NCI-H69 (cell line): ENCODE data around the gene CCDC158.
A peak's percentile ranks its signal among the peaks of the same experiment; 100 is the strongest.
"Not testable (repeated sequence)": the region's sequence is repeated elsewhere in the genome, so short reads cannot be mapped to it uniquely, and the experiment has no call there.

Experiments used
- DNase-seq: peaks from one replicate; lab custom pipeline; 2025; lab: John Stamatoyannopoulos, UW

Gene CCDC158

GRCh38 chr4:76420762-76421581 is at the start of gene CCDC158:
Gene CCDC158 (minus strand): TSS chr4:76421141. CDS start chr4:76403207, 17,934 bp downstream.
- peak; percentile 72 for DNase-seq

- no peak for DNase-seq
Measured at GRCh38 chr4:76470532-76470931, 49.6 kb upstream of the CCDC158 start.

DNA sequence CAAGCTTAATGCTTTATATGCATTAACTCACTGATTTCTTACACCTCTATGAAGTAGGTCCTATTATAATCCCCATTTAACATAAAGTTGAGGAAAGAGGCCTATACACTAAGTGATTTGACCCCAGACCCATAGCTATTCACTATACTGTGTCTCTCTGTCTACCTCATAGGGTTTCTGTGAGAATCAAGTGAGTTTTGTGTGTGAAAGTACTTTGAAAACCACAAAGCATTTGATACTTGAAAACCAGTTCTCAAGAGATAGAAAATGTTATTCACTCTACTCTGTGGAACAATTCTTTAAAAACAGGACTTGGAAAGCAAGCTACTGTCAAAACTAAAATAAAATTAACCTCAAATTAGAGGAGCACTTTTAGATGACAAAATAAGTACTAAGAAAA is 49.1 kb upstream of the CCDC158 start:
- no peak for DNase-seq

- no peak for DNase-seq
Measured at GRCh38 chr4:76463568-76463967, 42.6 kb upstream of the CCDC158 start.

GRCh38 chr4:76459291-76459723 is 38.4 kb upstream of the CCDC158 start:
- no peak for DNase-seq

- DNase-seq = peak; percentile 2
Measured at GRCh38 chr4:76458825-76459224, 37.9 kb upstream of the CCDC158 start.

- DNase-seq = no peak
Measured at GRCh38 chr4:76458297-76458696, 37.4 kb upstream of the CCDC158 start.

- no peak for DNase-seq
Measured at GRCh38 chr4:76457885-76458284, 36.9 kb upstream of the CCDC158 start.

DNA sequence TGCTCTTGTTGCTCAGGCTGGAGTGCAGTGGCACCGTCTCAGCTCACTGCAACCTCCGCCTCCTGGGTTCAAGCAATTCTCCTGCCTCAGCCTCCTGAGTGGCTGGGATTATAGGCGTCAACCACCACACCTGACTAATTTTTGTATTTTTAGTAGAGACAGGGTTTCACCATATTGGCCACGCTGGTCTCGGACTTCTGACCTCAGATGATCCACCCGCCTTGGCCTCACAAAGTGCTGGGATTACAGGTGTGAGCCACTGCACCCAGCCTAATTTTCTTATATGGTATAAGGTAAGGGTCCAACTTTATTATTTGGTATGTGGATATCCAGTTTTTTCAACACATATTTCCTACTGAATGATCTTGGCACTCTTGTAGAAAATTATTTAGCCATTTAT is 33.1 kb upstream of the CCDC158 start:
- DNase-seq = not testable (repeated sequence)

- no peak for DNase-seq
Measured at GRCh38 chr4:76453232-76453631, 32.3 kb upstream of the CCDC158 start.

DNA sequence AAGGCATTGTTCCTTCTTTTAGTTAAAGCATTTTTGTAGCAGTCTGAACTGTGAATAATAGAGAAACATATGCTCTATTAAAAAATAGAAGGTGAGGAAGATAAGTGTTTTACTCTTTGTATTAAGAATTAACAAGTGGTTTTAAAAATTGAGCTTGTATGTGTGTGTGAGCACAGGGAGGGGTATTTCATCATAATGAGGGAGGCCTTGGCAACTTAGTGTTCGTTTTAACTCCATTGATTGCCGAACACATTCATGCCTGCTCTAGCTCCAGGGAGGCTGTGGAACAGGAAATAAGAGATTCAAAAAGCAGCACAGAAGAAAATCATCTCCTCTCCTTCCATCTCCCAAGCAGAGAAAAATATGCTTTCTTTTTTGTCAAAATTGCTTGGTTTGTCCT is 28.9 kb upstream of the CCDC158 start:
- DNase-seq = peak; percentile 20

GRCh38 chr4:76449362-76449767 is 28.4 kb upstream of the CCDC158 start:
- no peak for DNase-seq

DNA sequence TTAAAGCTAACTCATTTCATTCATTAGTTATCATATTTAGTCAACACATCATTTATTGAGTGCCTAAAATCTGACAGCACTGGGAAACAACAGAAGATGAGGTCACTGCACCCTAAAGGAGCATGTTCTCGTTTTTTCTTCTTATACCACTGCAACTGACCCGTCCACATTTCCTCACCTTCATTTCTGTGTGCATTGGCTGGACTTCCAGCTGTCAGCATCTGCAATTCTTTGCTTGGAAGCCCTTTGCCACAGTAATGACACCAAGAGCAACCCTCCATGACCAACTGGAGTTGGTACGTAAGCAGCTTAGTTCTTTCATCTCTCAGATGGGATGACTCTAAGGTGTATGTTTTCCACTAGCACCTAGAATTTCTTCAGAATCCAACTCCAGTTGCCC is 27.3 kb upstream of the CCDC158 start:
- no peak for DNase-seq

DNA sequence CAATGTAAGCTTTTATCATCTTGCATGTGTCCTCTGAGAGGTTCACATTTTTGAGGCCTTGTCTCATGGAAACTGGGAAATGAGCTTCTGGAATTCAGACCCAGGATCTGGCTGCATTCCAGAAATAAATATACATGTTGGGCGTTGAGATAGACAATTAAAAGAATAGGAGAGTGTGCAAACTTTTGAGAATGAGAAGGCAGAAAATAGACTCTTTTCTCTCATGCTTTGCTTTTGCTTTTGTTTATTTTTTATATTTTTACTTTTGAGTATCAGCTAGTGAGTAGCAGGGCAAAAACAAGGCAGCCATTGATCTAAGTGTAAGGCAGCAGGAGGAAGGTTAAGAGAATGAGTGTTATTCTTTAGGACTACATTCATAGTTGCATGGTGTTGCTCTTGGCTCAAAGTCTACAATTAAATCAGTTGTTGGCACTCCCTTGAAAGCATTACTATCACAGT is 26.5 kb upstream of the CCDC158 start:
- DNase-seq = no peak

- DNase-seq = no peak
Measured at GRCh38 chr4:76445911-76446310, 25.0 kb upstream of the CCDC158 start.

GRCh38 chr4:76443376-76443775 is 22.4 kb upstream of the CCDC158 start:
- DNase-seq = no peak

DNA sequence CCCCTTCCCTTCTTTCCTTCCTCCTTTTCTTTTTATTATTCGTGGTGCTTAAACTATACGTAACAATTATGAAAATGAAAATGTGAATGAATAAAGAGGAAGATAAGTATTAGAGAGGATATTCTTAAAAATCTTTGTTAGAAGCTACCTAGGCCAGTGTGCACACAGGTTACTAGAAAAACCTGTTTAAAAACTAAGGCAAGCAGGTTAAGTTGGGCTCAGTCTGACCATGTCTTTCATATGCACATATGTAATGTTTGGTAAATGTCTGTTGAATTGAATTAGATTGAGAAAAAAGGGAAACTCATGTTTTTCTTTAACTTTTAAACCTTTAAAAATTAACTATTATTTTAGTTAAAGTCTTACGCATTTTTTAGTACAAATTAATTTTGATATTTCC is 21.9 kb upstream of the CCDC158 start:
- no peak for DNase-seq

- DNase-seq = peak; percentile 44
Measured at GRCh38 chr4:76441881-76442280, 20.9 kb upstream of the CCDC158 start.

DNA sequence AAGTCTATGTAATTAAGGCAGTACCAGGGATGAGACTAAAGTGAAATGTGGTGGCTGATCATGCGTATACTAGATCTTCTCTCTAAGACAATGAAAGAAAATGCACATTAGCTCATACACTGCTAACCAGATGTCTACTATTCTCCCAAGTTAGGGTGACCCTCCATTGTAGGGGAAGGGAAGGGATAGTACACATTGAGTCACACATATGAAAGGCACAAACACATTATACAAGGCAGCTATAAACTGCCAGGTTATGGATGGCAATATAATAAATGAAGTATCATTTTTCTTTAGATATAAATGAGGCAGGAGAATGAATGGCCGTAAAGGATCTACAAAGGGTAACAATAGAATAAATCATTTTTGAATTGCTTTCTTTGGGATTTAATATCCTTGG is 18.6 kb upstream of the CCDC158 start:
- no peak for DNase-seq

DNA sequence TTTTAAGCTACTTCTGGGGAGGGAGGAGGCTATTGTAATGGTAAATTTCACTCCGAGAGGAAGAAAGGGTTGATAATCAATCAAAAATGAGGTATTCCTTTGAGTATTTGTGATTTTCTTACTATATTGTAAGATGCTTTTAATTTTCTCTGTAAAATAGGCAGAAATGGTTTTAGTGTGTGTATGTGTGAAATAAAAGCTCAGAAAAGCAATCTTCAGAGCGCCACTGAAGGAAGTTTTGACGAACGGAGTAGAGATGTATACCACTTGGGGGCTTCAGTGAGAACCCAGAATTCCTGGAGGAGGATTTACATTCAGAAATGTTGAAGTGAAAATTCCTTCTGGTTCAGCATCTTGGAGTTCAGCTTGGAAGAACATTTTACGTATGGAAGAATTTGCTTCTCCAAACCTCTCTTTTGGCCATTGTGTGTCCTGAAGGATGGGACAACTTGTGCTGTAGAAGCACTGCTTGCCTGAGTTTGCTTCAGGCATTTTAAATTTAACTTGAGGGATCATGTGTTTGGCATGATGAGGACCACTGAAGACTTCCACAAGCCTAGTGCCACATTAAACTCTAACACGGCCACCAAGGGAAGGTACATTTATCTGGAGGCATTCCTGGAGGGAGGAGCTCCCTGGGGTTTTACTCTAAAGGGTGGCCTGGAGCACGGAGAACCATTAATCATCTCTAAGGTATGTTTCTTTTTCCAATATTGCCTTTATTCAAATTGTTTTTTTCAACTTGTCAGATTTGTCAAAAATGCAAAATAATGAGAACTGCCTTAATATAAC is 14.8 kb upstream of the CCDC158 start:
- peak; percentile 5 for DNase-seq

GRCh38 chr4:76434901-76435527 is 14.1 kb upstream of the CCDC158 start, which contains the start of gene SHROOM3:
Gene SHROOM3 (plus strand): TSS chr4:76435229. CDS start chr4:76436053, 824 bp downstream.
- peak; percentile 60 for DNase-seq
